ENCODE data around the gene HSD17B10.
"Not testable (repeated sequence)": the region's sequence is repeated elsewhere in the genome, so short reads cannot be mapped to it uniquely, and the experiment has no call there.

The HSD17B10 gene

DNA sequence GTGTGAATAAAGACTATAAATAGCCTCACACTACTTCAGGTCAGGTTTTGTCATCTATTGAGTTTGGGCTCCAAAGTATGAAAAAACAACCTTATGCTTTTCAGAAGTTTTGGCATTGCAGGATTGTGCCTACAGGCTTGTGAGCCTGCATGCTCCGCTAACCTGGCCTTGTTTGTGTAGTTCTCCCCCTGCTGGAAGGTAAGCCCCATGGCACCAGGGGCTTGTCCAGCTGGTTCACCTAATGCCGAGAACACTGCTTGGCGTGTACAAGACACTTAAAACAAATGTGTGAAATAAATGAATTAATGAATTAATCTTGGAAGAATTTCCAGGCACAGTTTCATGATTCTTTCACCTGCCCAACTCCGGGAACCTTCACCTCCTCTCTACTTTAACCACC, 1.8 kb upstream of the HSD17B10 start:
- DNase-seq, result peak; percentile 36

DNA sequence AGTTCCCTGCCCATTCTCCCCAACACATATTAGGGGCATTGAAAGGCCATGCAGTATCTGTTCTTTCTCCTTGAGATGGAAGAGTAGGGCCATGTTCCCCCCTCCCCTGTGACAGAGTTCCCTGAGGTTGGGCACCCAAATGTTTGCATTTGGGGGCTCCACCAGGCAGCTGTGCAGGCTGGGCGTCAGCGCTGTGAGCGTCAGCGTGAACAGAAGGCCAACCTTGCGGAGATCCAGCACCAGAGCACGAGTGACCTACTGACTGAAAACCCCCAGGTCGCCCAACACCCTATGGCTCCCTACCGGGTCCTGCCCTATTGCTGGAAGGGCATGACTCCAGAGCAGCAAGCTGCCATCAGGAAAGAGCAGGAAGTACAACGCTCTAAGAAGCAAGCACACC, 3.9 kb downstream of the HSD17B10 start:
- DNase-seq, result no peak

DNA sequence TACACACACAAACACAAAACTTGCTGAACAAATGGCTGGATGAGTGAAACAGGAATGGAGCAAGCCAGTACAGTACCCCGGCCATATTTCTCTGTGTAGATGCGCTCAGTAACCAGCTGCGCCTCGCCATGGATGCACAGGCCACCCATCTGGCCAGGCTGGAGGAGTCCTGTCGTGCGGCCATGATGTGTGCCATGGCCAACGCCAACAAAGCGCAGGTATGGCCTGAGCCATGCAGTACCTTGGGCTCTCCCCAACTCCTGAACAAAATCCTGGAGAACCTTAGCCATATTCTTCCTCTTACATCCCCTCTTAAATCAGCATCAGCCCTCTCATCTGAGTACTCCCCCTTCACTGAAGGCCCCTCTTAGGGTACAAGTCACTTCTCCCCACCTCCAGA, 4.4 kb downstream of the HSD17B10 start:
- DNase-seq, result no peak

DNA sequence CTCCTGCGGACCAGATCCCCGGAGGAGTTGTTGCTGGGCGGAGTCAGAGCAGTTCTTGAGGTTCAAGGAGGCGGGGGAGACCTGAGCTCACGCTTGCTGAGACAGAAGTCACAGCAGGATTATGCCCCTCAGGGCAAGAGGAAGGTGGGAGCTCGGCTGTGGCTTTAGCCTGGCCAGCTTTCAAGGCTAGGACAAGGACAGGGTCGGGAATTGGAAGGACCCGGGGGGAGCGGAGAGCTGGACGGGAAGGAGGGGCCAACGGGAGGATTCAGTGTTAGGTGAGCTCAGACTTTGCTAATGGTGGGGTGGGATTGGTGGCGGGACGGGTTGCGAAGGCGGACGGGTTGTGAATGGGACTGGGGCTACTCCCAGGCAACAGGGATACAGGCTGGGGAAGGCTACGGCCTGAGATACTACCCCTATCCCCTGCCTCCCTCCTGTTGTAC, 11.3 kb downstream of the HSD17B10 start, which contains the start of gene RIBC1:
Gene RIBC1, plus strand, starts transcription at position 13 of the 446 bp plus-strand sequence. CDS start 3,404 bp downstream, outside the sequence.
- DNase-seq, result no peak

DNA sequence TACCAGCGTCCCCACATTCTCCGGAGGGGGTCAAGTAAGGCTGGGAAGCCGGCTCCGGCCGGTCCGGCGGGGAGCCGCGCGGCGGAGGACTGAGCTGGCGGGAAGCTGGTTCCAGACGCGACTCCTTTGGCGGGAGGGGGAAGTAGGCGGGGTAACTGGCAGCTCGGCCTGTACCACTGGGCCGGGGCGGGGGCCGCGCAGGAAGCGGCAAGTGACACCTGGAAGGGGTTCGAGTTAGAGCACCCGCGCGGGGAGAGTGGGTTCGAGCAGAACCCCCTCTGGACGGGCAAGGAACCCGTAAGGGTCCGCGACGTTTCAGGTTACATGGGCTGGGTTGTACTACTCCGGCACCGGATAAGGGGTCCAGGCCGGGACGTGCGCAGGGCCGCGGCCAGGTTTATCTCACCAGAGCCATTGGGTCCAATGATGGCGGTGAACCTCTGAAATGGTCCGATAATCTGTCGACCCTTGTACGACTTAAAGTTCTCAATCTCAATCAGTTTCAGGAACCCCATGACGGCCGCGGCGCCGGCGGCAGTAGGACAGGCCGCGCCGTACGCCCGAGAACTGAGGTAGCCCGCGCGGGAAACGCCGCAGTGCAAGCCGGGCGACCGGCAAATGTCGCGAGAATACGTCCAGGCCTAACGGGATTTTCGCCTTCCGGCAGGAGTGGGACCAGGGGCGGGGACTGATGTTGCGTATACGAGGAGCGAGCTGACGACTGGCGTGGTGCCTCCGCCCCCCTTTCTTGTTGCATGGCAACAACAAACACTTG, 11.9 kb downstream of the HSD17B10 start, which contains the start of gene SMC1A:
Gene SMC1A, minus strand, starts transcription at position 569 of the 775 bp plus-strand sequence. Its CDS starts 54 bp downstream, at position 515.
- DNase-seq, result peak; percentile 97

DNA sequence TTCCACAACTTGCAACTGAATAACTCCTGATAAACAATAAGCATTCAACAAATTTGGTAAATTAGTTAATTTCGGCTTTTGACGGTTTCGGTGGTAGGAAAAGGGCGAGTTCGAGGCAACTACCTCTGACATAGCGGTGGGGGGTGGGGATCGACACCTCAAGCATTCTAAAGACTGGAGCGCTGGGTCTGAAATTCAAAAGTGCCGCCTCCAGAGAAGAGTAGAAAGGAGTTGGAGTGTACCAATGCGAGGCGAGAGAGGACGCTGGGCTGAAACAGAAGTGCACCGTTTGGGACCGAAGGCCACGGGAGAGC, 12.4 kb downstream of the HSD17B10 start:
- DNase-seq, result no peak

DNA sequence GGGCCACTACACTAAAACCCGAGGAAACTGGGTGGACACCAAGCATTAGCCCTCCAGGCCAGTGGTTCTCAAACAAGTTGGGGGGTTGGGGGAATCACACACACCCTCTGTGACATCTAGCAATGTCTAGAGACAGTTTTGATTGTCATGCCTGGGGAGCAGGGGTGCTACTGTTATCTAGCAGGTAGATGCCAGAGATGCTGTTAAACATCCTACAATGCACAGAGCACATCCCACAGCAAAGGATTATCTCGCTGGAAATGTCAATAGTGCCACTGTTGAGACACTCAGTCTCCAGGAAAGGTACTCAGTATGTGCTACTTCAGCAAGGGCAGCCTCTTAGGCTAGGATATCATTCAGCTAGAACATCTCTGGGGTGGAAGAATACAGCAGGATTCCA, 13.0 kb downstream of the HSD17B10 start:
- DNase-seq, result no peak

DNA sequence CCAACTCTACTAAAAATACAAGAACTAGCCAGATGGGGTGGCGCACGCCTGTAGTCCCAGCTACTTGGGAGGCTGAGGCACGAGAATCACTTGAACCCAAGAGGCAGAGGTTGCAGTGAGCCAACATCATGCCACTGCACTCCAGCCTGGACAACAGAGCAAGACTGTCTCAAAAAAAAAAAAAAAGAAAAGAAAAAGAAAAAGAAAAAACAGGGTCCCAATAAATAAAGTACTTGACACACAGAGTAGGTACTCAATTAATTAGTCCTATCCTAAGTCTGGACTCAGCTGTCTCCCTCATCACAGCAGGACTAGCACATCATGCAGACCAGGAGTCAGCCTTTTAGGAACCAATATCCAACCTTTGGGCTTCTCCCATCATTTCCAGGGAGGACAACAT, 13.8 kb downstream of the HSD17B10 start:
- DNase-seq, result not testable (repeated sequence)

DNA sequence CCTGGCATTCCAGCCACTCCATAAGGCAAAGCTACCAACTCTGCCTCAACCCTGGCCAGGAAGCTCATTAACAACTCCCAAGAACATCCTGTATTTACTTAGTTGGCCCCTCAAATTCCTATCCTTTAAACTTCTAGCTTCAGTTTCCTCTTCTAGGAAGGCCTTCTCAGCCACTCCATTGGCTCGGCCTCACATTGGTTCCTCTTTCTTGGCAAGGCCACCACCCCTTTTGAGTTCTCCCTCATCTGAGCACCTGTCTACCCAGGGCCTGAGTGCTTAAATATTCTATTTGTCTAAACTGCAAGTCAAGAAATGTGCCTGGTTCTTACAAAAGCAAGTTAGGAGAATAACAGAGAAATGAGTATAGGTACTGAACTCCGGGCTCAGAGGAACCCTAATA, 21.7 kb downstream of the HSD17B10 start:
- DNase-seq, result no peak

DNA sequence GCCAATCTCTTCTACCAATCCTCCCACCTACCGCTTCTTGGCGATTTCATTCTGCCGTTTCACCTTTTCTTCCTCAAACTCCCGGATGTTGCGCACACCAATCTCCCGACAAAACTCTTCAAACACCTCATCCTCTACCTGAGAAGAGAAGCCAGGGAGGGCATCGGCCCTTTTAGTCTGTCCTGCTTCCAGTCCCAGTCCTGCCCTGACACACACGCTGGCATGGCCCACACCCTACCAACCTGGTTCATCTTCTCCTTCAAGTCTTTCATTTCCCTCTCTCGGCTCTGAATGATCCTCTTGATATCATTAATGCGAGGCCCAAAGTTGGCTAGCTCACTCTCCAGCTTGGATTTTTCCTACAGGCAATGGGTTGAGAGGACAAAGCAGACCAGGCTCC, 30.6 kb downstream of the HSD17B10 start:
- DNase-seq, result no peak

DNA sequence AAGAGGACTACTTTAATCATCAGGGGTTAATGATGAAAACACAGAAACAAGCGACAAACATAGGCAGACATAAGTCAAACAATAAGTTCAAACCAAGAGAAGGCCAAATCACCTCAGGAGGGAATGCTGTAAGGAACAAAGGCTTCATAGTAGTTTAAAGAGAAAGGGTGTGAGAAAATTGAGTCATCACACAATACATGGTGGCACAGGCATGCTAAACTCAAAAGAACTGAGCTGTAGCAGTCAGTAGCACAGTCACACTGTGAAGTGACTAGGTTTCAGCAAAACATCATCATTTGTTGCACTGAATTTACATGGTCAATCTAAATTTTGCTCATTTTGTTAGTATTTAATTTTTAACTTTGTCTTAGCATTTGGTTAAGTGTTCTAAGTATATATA, 36.0 kb downstream of the HSD17B10 start:
- DNase-seq, result no peak

DNA sequence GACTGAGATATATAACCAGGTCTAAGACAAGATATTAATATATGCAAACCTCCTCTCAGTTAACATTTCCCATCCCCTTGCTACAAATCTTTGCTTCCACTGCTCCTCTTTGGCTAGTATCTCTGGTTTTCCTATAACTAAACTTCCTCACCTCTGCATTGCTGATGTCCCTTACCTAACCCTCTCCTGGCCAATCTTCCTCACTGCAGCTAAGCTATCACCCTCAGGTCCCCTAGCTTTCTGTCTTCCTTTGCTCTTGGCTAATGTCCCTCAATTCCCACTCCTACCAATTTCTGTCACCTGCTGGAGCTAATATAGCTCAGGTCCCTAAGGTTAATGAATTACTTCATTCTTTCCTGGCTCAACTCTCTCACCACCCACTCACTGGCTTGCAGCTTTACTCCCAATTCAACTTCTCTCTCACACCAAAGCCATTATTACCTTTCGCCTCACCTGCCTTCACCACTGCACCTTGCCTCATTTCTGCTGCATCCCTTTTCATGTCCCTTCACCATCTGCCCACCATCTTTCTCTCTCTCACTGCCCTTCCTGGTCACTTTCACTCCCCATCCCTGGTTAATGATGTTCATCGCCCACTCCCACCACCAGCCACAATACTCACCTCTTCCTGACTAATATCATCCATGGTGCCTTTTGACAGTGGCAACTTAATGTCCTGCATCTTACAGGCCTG, 38.4 kb downstream of the HSD17B10 start:
- DNase-seq, result no peak

DNA sequence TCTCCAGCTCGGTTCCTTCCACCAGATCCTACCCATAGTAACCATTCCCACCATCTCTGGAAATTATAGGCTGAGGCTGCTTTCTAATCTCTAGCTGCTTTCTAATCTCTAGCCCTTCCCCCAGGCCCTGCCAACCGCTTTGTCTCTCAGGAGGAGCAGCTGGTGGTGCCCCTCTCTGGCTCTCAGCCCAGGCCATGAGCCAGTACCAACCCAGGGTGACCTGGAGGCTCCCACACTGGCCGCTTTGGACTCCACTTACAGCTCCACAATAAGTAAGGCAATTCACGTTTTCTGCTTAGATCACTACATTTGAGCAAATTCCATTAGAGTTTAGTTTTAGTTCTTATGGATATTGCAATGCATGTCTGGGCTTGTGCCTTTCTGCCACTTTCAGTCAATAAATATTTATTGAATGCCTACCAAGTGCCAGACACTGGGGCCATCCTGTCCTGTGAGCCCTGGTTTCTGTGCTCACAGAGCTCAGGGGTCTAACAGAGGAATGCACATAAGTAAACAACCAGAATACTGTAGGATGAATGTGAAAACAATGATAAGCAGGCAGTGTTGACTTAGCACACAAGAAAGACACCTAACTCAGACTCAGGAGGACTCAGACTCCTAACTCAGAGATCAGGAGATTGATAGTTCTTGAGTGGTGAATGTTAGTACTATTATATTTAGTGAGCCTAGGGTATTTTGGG, 50.6 kb downstream of the HSD17B10 start:
- DNase-seq, result no peak
